Upper lobe of left lung (tissue), 4 donors: ENCODE results near the gene DPYD.
"Not testable (repeated sequence)": the region's sequence is repeated elsewhere in the genome, so short reads cannot be mapped to it uniquely, and the experiment has no call there.

Experiments used
- CTCF ChIP-seq, 6 experiments: fragments of 450-650 bp in 4 of 6; fragments of 200-600 bp in 2 of 6; sonication (generic) in 2 of 6; IDR thresholded peaks; one replicate each; pipeline ENCODE4 v1.5.1; 2016 to 2019; ENCODE audit warnings: antibody characterized with exemption in 6 of 6
- POLR2A ChIP-seq, 4 donors: fragments of 450-650 bp; IDR thresholded peaks; one replicate each; pipeline ENCODE4 v1.5.1; 2016 to 2017; ENCODE audit warnings: antibody characterized with exemption in 4 of 4, mild to moderate bottlenecking in 2 of 4
- POLR2AphosphoS5 ChIP-seq, 2 donors: sonication (generic); formaldehyde crosslinking; IDR thresholded peaks; one replicate each; pipeline ENCODE4 v1.5.1; 2017; ENCODE audit warnings: antibody characterized with exemption in 2 of 2

DNA sequence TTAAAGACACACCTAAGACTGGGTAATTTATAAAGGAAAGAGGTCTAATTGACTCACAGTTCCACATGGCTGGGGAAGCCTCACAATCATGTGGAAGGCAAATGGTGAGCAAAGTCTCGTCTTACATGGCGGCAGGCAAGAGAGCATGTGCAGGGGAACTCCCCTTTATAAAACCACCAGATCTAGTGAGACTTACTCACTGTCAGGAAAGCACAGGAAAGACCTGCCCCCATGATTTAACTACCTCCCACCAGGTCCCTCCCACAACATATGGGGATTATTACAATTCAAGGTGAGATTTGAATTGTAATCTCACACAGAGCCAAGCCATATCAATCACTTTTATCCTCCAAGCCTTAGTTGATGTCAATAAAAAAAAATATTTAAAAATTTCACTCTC is 689.5 kb downstream of the DPYD start:
- TF ChIP-seq POLR2AphosphoS5, POLR2A, CTCF (IDR thresholded peaks at IDR 0.05): not testable (repeated sequence)
